ENCODE results near the gene ATXN1. TPM values are rescaled to one million over a fixed set of nuclear protein-coding genes. Genes with fewer than 3 reads are reported as not detected.

The ATXN1 gene
- polyA plus RNA-seq, 1 of the 3 experiments (the other 2 are of a cell fraction) = 7.9 TPM

DNA sequence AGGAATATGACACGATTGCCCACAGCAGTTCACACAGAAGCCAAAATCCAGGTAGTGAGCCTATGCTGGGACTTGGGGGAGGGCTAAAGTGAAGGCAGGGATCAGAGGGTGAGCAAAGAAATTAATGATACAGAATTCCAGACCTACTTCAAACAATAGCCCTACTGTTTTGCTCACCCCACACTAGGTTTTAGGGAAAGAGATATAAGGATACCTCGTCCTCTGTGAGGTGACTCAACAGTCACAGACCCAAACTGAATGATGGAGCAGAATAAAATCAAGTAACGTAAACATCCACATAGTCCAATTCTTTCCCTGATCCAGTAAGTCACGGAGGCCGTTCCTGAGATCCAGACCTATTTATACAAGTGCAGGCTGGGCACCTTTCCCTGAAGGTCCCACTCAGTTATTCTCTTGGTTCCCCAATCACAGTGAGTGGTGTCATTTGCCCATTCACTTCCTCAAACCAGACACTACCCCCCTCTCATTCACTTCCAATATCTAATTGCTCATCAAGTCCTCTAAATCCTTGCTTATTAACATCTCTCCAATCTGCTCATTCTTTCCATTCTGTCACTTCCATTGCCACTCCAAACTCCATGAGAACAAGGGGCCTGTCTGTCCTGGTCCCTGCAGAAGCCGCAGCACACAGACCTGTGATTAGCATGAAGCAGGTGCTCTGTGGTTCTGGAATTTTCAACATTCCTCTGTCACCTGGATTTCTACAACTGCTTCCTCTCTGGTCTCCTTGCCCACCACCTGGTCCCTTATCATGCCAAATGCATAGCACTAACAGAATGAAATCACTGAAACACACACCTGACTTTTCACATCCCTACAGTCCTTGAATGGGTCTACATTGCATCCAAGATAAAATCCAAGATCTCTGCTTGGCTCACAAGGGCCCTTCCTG, 55.9 kb downstream of the ATXN1 start:
- Histone ChIP-seq H3K79me2 (ENCODE audit: insufficient read depth) (peaks cover 93% of the 10 kb centered on the region), H3K36me3 (replicated peaks in 1 of 2; ENCODE audit: control insufficient read depth in 1 of 2, insufficient read depth in 2 of 2, low read length in 1 of 2) (no peaks in the 10 kb centered on the region), H3F3A (replicated peaks; ENCODE audit: insufficient read depth) (peaks cover 5% of the 10 kb centered on the region), H3K27me3 (ENCODE audit: insufficient read depth) (no peaks in the 10 kb centered on the region), H3K27ac (ENCODE audit: low read depth in 2 of 2, low read length in 1 of 2) (peak overlapping the region in 1 of 2 experiments; percentile 59; a peak in 1 of 4 replicates), H2AFZ (ENCODE audit: low read depth) (no peak overlapping the region), H3K4me3 (ENCODE audit: low read depth in 2 of 2, low read length in 1 of 2) (no peak overlapping the region), H3K4me2 (peak overlapping the region; percentile 64), H3K9me3 (no peaks in the 10 kb centered on the region), H3K4me1 (ENCODE audit: control insufficient read depth in 1 of 2, insufficient read depth in 2 of 2, low read depth in 1 of 2, low read length in 1 of 2) (peaks cover 0 to 27% of the 10 kb centered on the region in 2 experiments; a peak in 2 of 4 replicates), H3K9me2 (no peaks in the 10 kb centered on the region), H3K9ac (peak overlapping the region; percentile 22; the same call in 1 of the 2 replicates), H4K20me1 (ENCODE audit: insufficient read depth) (no peaks in the 10 kb centered on the region; the same call in 1 of the 2 replicates)
- TF ChIP-seq YY1 (IDR thresholded peaks at IDR 0.05; ENCODE audit: low read depth) = no peak
- no peak for TF ChIP-seq GATA2 (CRISPR knock-in tag; IDR thresholded peaks at IDR 0.05)
- TF ChIP-seq SMC3 (IDR thresholded peaks at IDR 0.05; ENCODE audit: low read depth, low read length) = no peak
- no peak for TF ChIP-seq RCOR1 (IDR thresholded peaks at IDR 0.05; ENCODE audit: low read length)
- no peak for TF ChIP-seq FOXM1 (IDR thresholded peaks at IDR 0.05; ENCODE audit: low read depth)
- no peak for TF ChIP-seq SIN3A (IDR thresholded peaks at IDR 0.05; ENCODE audit: borderline replicate concordance, low read depth, low read length)
- no peak for TF ChIP-seq TCF12 (IDR thresholded peaks at IDR 0.05)
- TF ChIP-seq, protein P1, sequence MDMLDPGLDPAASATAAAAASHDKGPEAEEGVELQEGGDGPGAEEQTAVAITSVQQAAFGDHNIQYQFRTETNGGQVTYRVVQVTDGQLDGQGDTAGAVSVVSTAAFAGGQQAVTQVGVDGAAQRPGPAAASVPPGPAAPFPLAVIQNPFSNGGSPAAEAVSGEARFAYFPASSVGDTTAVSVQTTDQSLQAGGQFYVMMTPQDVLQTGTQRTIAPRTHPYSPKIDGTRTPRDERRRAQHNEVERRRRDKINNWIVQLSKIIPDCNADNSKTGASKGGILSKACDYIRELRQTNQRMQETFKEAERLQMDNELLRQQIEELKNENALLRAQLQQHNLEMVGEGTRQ (IDR thresholded peaks at IDR 0.05; ENCODE audit: borderline replicate concordance, low read depth, low read length) = no peak
- no peak for TF ChIP-seq EZH2phosphoT487 (IDR thresholded peaks at IDR 0.05; ENCODE audit: borderline replicate concordance, low read depth)
- TF ChIP-seq RXRA (IDR thresholded peaks at IDR 0.05; ENCODE audit: borderline replicate concordance, low read depth) = no peak
- TF ChIP-seq CHD2 (IDR thresholded peaks at IDR 0.05; ENCODE audit: low read length, partially characterized antibody) = no peak
- TF ChIP-seq, protein P2, sequence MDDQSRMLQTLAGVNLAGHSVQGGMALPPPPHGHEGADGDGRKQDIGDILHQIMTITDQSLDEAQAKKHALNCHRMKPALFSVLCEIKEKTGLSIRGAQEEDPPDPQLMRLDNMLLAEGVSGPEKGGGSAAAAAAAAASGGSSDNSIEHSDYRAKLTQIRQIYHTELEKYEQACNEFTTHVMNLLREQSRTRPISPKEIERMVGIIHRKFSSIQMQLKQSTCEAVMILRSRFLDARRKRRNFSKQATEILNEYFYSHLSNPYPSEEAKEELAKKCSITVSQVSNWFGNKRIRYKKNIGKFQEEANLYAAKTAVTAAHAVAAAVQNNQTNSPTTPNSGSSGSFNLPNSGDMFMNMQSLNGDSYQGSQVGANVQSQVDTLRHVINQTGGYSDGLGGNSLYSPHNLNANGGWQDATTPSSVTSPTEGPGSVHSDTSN (IDR thresholded peaks at IDR 0.05) = no peak
- no peak for TF ChIP-seq NRF1 (IDR thresholded peaks at IDR 0.05; ENCODE audit: low read depth, low read length)
- no peak for TF ChIP-seq TAF1 (IDR thresholded peaks at IDR 0.05; ENCODE audit: borderline replicate concordance, low read depth, low read length)
- no peak for TF ChIP-seq RAD21 (IDR thresholded peaks at IDR 0.05; ENCODE audit: low read length)
- no peak for TF ChIP-seq NFIC (IDR thresholded peaks at IDR 0.05; ENCODE audit: borderline replicate concordance)
- TF ChIP-seq RFX5 (IDR thresholded peaks at IDR 0.05; ENCODE audit: low read length) = no peak
- no peak for TF ChIP-seq MEF2A (IDR thresholded peaks at IDR 0.05; ENCODE audit: borderline replicate concordance, low read depth)
- TF ChIP-seq, protein P3, sequence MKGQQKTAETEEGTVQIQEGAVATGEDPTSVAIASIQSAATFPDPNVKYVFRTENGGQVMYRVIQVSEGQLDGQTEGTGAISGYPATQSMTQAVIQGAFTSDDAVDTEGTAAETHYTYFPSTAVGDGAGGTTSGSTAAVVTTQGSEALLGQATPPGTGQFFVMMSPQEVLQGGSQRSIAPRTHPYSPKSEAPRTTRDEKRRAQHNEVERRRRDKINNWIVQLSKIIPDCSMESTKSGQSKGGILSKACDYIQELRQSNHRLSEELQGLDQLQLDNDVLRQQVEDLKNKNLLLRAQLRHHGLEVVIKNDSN (IDR thresholded peaks at IDR 0.05; ENCODE audit: borderline replicate concordance, low read depth) = no peak
- TF ChIP-seq, protein P4, sequence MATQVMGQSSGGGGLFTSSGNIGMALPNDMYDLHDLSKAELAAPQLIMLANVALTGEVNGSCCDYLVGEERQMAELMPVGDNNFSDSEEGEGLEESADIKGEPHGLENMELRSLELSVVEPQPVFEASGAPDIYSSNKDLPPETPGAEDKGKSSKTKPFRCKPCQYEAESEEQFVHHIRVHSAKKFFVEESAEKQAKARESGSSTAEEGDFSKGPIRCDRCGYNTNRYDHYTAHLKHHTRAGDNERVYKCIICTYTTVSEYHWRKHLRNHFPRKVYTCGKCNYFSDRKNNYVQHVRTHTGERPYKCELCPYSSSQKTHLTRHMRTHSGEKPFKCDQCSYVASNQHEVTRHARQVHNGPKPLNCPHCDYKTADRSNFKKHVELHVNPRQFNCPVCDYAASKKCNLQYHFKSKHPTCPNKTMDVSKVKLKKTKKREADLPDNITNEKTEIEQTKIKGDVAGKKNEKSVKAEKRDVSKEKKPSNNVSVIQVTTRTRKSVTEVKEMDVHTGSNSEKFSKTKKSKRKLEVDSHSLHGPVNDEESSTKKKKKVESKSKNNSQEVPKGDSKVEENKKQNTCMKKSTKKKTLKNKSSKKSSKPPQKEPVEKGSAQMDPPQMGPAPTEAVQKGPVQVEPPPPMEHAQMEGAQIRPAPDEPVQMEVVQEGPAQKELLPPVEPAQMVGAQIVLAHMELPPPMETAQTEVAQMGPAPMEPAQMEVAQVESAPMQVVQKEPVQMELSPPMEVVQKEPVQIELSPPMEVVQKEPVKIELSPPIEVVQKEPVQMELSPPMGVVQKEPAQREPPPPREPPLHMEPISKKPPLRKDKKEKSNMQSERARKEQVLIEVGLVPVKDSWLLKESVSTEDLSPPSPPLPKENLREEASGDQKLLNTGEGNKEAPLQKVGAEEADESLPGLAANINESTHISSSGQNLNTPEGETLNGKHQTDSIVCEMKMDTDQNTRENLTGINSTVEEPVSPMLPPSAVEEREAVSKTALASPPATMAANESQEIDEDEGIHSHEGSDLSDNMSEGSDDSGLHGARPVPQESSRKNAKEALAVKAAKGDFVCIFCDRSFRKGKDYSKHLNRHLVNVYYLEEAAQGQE (IDR thresholded peaks at IDR 0.05; ENCODE audit: low read depth, low read length) = no peak
- ChIA-PET CTCF (no interaction called here), POLR2A (no interaction called here)
- DNase-seq = no peak
- WGBS (ENCODE audit: low lambda C conversion rate) = 67% methylated on average over 6 of the region's 6 CpGs

Data from SK-N-SH (cell line).